Caki2 (cell line): Measurements from ENCODE around the gene POLDIP3. TPM values are rescaled to one million over a fixed set of nuclear protein-coding genes. Genes with fewer than 3 reads are reported as not detected.
A peak's percentile ranks its signal among the peaks of the same experiment; 100 is the strongest.

Source experiments
- DNase-seq: peaks from one replicate; pipeline ENCODE4 v3.0.0-alpha.2; 2015; ENCODE audit warnings: low read depth
- in situ Hi-C: cut with HindIII; loops from 2 replicates; pipeline ENCODE4 v1.10.0; 2016; ENCODE audit warnings: low sequenced_read_pairs, low pct_unique_long_range_greater_than_20kb, mixed read lengths
- total RNA-seq: library from RNA; depleted of rRNA; stranded (reverse); fragments of >200 nt; shearing (Covaris generic); gene quantifications from 2 replicates; pipeline ENCODE4 v1.2.3, GENCODE V29; 2014; ENCODE audit warnings: low replicate concordance

POLDIP3 gene
- total RNA-seq, 1 experiment from 2014 or later: 10.9 TPM

- no peak for DNase-seq
- in situ Hi-C loops: no loop called here
Measured at GRCh38 chr22:42643634-42644421, 29.1 kb upstream of the POLDIP3 start.

GRCh38 chr22:42642806-42643633 lies 28.3 kb upstream of the POLDIP3 start:
- DNase-seq: no peak
- in situ Hi-C loops: no loop called here

GRCh38 chr22:42641801-42642413 lies 27.2 kb upstream of the POLDIP3 start:
- DNase-seq: no peak
- in situ Hi-C loops: no loop called here

- DNase-seq: no peak
- in situ Hi-C loops: no loop called here
Measured at GRCh38 chr22:42639541-42640241, 25.0 kb upstream of the POLDIP3 start.

GRCh38 chr22:42637555-42637954 lies 22.9 kb upstream of the POLDIP3 start:
- in situ Hi-C loops: no loop called here
- no peak for DNase-seq

- DNase-seq: no peak
- in situ Hi-C loops: no loop called here
Measured at GRCh38 chr22:42636506-42636905, 21.8 kb upstream of the POLDIP3 start.

GRCh38 chr22:42635531-42635930 lies 20.8 kb upstream of the POLDIP3 start:
- in situ Hi-C loops: no loop called here

GRCh38 chr22:42633013-42633412 lies 18.3 kb upstream of the POLDIP3 start:
- in situ Hi-C loops: no loop called here
- no peak for DNase-seq

More at GRCh38 chr22:42635531-42635930, 20.8 kb upstream of the POLDIP3 start:
- DNase-seq: peak; percentile 92

GRCh38 chr22:42632096-42632495 lies 17.4 kb upstream of the POLDIP3 start:
- DNase-seq: no peak
- in situ Hi-C loops: no loop called here

GRCh38 chr22:42630901-42631602 lies 16.4 kb upstream of the POLDIP3 start:
- in situ Hi-C loops: no loop called here
- DNase-seq: no peak

GRCh38 chr22:42630211-42630610 lies 15.5 kb upstream of the POLDIP3 start:
- no peak for DNase-seq
- in situ Hi-C loops: no loop called here

GRCh38 chr22:42627981-42628380 lies 13.3 kb upstream of the POLDIP3 start:
- DNase-seq: no peak
- in situ Hi-C loops: no loop called here

- in situ Hi-C loops: no loop called here
Measured at GRCh38 chr22:42626951-42627625, 12.4 kb upstream of the POLDIP3 start.

GRCh38 chr22:42626431-42626830 lies 11.7 kb upstream of the POLDIP3 start:
- in situ Hi-C loops: no loop called here
- DNase-seq: no peak

More at GRCh38 chr22:42626951-42627625, 12.4 kb upstream of the POLDIP3 start:
- no peak for DNase-seq

- in situ Hi-C loops: no loop called here
- DNase-seq: no peak
Measured at GRCh38 chr22:42625416-42625815, 10.7 kb upstream of the POLDIP3 start.

GRCh38 chr22:42624551-42625106 lies 9.9 kb upstream of the POLDIP3 start:
- in situ Hi-C loops: no loop called here
- no peak for DNase-seq
